OCI-LY1 (cell line): Measurements from ENCODE around the gene DTX3L.

ENCODE experiments used
- H2AFZ ChIP-seq: fragments of 200-600 bp; sonication (generic), shearing (Covaris generic); 2 replicates; pipeline ENCODE4 v1.6.0; 2014; ENCODE audit warnings: antibody characterized with exemption, mild to moderate bottlenecking, low read length
- H3F3A ChIP-seq: fragments of 200-600 bp; sonication (generic), shearing (Covaris generic); 2 replicates; pipeline ENCODE4 v1.6.0; 2014; ENCODE audit warnings: mild to moderate bottlenecking, antibody characterized with exemption, low read length, moderate library complexity; ENCODE audit not compliant: insufficient read depth
- H3K27ac ChIP-seq: fragments of 200-600 bp; sonication (generic); 2 replicates; pipeline ENCODE4 v1.5.1; 2014; ENCODE audit warnings: low read length, mixed run types, mild to moderate bottlenecking, low read depth; ENCODE audit not compliant: poor library complexity, severe bottlenecking
- H3K27me3 ChIP-seq: fragments of 200-600 bp; sonication (generic); 2 replicates; pipeline ENCODE4 v1.6.0; 2014; ENCODE audit warnings: antibody characterized with exemption, mild to moderate bottlenecking, low read length, moderate library complexity; ENCODE audit not compliant: insufficient read depth
- H3K36me3 ChIP-seq: fragments of 200-600 bp; sonication (generic); 2 replicates; pipeline ENCODE4 v1.6.1; 2014; ENCODE audit warnings: mild to moderate bottlenecking, antibody characterized with exemption, low read length, moderate library complexity, mixed read lengths; ENCODE audit not compliant: insufficient read depth
- H3K4me1 ChIP-seq: fragments of 200-600 bp; sonication (generic); 2 replicates; pipeline ENCODE4 v1.5.1; 2014; ENCODE audit warnings: mild to moderate bottlenecking, low read length, moderate library complexity; ENCODE audit not compliant: insufficient read depth, severe bottlenecking
- H3K4me2 ChIP-seq: fragments of 200-600 bp; sonication (generic), shearing (Covaris generic); 2 replicates; pipeline ENCODE4 v1.6.1; 2014; ENCODE audit warnings: low read length
- H3K4me3 ChIP-seq: fragments of 200-600 bp; sonication (generic); 2 replicates; pipeline ENCODE4 v1.5.1; 2014; ENCODE audit warnings: low read length, low read depth, mild to moderate bottlenecking, mixed read lengths; ENCODE audit not compliant: poor library complexity, severe bottlenecking
- H3K79me2 ChIP-seq: fragments of 200-600 bp; shearing (Covaris generic); 2 replicates; pipeline ENCODE4 v1.6.1; 2016; ENCODE audit warnings: mixed run types, low read length, mixed read lengths; ENCODE audit not compliant: insufficient read depth
- H3K9ac ChIP-seq: fragments of 200-600 bp; sonication (generic), shearing (Covaris generic); 2 replicates; pipeline ENCODE4 v1.6.1; 2014; ENCODE audit warnings: mild to moderate bottlenecking, low read length, mixed read lengths
- H3K9me2 ChIP-seq: fragments of 200-600 bp; sonication (generic), shearing (Covaris generic); 2 replicates; pipeline ENCODE4 v1.6.1; 2014; ENCODE audit warnings: low read depth, mild to moderate bottlenecking, low read length, mixed read lengths
- H3K9me3 ChIP-seq: fragments of 200-600 bp; shearing (Covaris generic); 2 replicates; pipeline ENCODE4 v1.6.1; 2014; ENCODE audit warnings: low read length, mixed read lengths
- H4K20me1 ChIP-seq: fragments of 200-600 bp; sonication (generic), shearing (Covaris generic); 2 replicates; pipeline ENCODE4 v1.6.0; 2016; ENCODE audit warnings: mild to moderate bottlenecking, low read length; ENCODE audit not compliant: insufficient read depth
- CTCF ChIP-seq: fragments of 200-600 bp; sonication (generic), shearing (Covaris generic); IDR thresholded peaks from 2 replicates; pipeline ENCODE4 v1.5.1; 2017; ENCODE audit warnings: mild to moderate bottlenecking, antibody characterized with exemption, low read length, moderate library complexity, mixed read lengths
- EZH2 ChIP-seq: fragments of 200-600 bp; sonication (generic), shearing (Covaris generic); IDR thresholded peaks from 2 replicates; pipeline ENCODE4 v1.8.0; 2017; ENCODE audit warnings: borderline replicate concordance, mixed run types, mild to moderate bottlenecking, antibody characterized with exemption, low read length, moderate library complexity, mixed read lengths

The DTX3L gene

DNA sequence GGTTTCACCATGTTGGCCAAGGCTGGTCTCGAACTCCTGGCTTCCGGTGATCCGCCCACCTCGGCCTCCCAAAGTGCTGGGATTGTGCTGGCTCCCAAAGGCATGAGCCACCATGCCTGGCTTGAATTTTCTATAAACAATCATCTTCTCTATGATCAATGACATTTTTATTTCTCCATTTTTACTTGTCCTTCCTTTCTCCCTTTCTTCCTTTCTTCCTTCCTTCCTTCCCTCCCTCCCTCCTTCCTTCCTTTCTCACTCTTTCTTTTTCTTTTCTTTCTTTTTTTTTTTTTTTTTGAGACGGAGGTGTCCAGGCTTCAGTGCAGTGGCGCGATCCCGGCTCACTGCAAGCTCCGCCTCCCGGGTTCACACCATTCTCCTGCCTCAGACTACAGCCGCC, 40.8 kb upstream of the DTX3L start:
- no peak overlapping the region for H3K4me2 ChIP-seq
- no peaks in the 10 kb centered on the region for H4K20me1 ChIP-seq
- no peaks in the 10 kb centered on the region for H3F3A ChIP-seq
- TF ChIP-seq EZH2 (no peak), CTCF (no peak)
- no peaks in the 10 kb centered on the region for H3K9me2 ChIP-seq
- no peak overlapping the region for H3K9ac ChIP-seq
- no peaks in the 10 kb centered on the region for H3K4me1 ChIP-seq
- no peaks in the 10 kb centered on the region for H3K27me3 ChIP-seq
- H2AFZ ChIP-seq: no peak overlapping the region
- H3K9me3 ChIP-seq: no peaks in the 10 kb centered on the region
- H3K79me2 ChIP-seq: no peaks in the 10 kb centered on the region
- no peak overlapping the region for H3K4me3 ChIP-seq
- no peak overlapping the region for H3K27ac ChIP-seq
- no peaks in the 10 kb centered on the region for H3K36me3 ChIP-seq

- no peaks in the 10 kb centered on the region for H3K79me2 ChIP-seq
- H3K36me3 ChIP-seq: no peaks in the 10 kb centered on the region
- TF ChIP-seq CTCF: no peak
- TF ChIP-seq EZH2: no peak
- no peak overlapping the region for H3K4me3 ChIP-seq
- H3K9me3 ChIP-seq: no peaks in the 10 kb centered on the region
- no peaks in the 10 kb centered on the region for H3F3A ChIP-seq
- H3K4me2 ChIP-seq: no peak overlapping the region
- no peak overlapping the region for H2AFZ ChIP-seq
- no peaks in the 10 kb centered on the region for H3K9me2 ChIP-seq
- no peak overlapping the region for H3K9ac ChIP-seq
- no peaks in the 10 kb centered on the region for H3K4me1 ChIP-seq
- no peak overlapping the region for H3K27ac ChIP-seq
- H4K20me1 ChIP-seq: no peaks in the 10 kb centered on the region
- no peaks in the 10 kb centered on the region for H3K27me3 ChIP-seq
These were observed 34.0 kb upstream of the DTX3L start for GRCh38 chr3:122530164-122530563.

DNA sequence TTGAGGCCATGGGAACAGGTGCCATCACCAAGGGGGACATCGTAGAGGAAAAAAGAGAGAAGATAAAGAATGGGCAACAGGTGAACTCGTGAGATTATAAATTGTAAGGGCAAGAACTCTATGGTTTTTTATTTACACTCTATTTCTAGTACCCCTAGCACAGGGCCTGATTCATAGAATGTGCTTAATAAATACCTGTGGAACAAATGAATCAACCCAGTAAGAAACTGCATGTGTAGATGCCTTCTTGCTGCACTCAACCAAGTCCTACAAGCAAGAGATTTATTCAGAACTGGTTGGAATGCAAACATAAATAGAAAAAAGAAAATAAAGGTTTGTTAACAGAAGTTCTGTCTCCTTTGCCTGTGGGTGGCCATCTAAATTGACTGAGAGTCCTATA, 30.7 kb upstream of the DTX3L start:
- Histone ChIP-seq H3K9me3 (no peaks in the 10 kb centered on the region), H3K4me3 (no peak overlapping the region), H3K27me3 (no peaks in the 10 kb centered on the region), H3K36me3 (no peaks in the 10 kb centered on the region), H2AFZ (no peak overlapping the region), H3K9me2 (no peaks in the 10 kb centered on the region), H4K20me1 (no peaks in the 10 kb centered on the region), H3K4me2 (no peak overlapping the region), H3F3A (no peaks in the 10 kb centered on the region), H3K4me1 (no peaks in the 10 kb centered on the region), H3K27ac (no peak overlapping the region), H3K79me2 (no peaks in the 10 kb centered on the region), H3K9ac (no peak overlapping the region)
- TF ChIP-seq CTCF (no peak), EZH2 (no peak)
